Umbilical cord (tissue), 2 donors: ENCODE results near the gene OR52J3. TPM values are rescaled to one million over a fixed set of nuclear protein-coding genes. Genes with fewer than 3 reads are reported as not detected.
A peak's percentile ranks its signal among the peaks of the same experiment; 100 is the strongest.
"Not testable (repeated sequence)": the region's sequence is repeated elsewhere in the genome, so short reads cannot be mapped to it uniquely, and the experiment has no call there.

Experiments
- DNase-seq: peaks from one replicate; pipeline ENCODE4 v3.0.0-alpha.2; 2015; ENCODE audit warnings: low spot score
- total RNA-seq: library from RNA; depleted of rRNA; stranded (reverse); fragments of >200 nt; gene quantifications from one replicate; pipeline ENCODE4 v1.2.3, GENCODE V29; 2014; ENCODE audit warnings: low replicate concordance; ENCODE audit not compliant: insufficient read depth

Gene OR52J3
- 1.2 TPM for total RNA-seq

DNA sequence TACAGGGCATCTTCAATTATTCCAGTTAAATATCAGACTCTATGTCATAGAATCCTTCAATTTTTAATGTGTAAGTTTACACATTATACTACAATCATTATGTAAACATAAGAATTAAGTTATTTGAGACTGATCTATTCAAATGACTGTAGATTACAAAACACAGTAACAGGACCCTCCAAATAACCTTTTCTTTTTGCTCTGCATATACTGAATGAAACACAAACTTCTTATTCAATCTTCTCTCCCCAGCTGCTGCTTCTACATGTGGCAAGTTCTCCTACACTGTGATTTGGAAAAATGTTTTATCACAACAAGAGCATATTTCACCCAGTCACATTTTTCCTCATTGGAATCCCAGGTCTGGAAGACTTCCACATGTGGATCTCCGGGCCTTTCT, at the start of gene OR52J3:
Gene OR52J3 (plus strand): TSS at position 301 of the 400 bp plus-strand sequence. CDS start 0 bp downstream, at position 301.
- DNase-seq = no peak

DNA sequence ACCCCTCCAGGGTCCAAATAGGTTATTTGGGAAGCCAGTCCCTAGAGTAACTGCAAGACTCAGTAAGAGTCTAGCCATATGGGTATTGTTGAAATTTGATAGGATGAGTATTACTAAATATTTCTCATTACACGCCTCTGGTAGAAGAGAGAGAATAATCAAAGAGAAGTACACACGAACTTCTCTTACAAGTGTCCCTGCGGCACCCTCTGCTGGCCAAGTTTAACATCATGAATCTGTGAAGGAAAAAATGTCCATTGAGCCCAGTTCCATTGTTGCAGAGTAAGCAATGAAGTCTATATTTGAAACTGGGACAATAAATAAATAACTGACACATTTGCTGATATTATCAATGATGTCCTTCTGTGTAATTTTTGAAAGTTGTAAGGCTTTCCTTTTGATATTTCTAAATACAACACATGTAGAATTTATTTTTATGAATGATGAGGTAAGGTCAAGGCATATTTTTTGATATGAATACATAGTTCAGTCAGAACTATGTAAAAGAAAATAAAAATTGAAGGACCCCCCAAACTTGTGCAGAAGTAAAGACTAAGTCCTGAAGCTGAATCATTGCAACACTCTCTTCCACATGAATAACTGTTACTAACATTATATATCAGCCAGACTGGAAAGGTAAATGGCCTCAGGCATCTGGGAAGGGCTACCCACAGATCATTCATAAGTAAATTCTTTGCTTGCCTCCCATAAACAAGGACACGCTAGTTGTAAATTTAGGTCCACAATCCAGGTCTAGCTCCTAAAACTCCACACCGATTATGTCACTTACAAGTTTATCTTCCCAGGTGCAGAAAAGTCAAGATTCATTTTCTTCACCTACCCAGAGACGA, 41.7 kb upstream of the OR52J3 start:
- DNase-seq = peak; percentile 81

DNA sequence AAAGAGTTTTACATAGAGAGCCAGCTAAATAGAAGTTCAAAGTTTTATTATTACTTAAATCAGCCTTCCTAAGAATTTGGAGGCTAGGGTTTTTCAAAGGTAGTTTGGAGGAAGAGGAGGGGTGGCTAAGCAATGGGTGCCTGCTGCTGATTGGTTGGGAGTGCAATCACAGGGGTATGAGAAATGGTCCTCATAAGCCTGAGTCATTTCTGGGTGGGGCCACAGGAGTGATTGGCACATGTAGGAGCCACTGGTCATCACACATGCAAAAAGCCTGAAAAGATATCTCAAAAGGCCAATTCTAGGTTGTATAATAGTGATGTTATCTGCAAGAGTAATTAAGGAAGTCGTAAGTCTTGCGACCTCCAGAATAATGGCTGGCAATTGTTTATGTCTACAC, 38.8 kb upstream of the OR52J3 start:
- DNase-seq = no peak

DNA sequence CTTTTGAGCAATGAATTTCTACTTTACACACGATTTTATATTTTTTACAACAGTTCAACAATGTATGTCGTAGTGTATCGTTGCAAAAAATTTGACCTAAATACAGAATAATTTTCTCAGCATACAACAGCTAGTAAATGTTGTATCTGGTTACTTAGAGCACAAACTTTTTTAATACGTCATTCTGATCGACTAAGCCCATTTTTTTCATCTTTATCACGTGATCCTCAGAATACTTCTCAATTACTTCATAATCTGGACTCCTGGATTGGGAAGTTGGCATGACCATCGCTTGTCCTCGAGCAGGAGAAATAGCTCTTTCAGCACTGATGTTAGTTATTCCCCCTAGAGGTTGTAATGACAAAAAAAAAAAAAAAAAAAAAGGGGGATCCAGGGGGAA, 35.1 kb upstream of the OR52J3 start:
- DNase-seq = no peak

DNA sequence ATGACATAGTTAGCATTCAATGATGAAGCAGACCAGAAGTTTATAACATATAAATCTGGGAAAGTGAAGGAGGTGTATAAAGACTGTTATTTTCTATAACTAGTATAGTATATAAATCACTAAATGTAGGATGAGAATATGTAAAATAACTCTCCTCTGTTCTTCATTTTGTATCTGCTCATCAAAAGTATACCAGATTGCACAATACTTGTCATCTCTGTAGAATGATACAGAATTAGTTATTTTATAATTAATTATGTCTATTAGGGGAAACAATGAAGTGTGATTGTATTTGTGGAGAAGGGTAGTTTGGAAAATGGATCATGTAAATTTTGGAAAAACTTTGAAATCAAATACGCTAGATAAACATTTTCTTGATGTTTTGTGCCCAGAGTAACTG, 33.3 kb upstream of the OR52J3 start:
- no peak for DNase-seq

DNA sequence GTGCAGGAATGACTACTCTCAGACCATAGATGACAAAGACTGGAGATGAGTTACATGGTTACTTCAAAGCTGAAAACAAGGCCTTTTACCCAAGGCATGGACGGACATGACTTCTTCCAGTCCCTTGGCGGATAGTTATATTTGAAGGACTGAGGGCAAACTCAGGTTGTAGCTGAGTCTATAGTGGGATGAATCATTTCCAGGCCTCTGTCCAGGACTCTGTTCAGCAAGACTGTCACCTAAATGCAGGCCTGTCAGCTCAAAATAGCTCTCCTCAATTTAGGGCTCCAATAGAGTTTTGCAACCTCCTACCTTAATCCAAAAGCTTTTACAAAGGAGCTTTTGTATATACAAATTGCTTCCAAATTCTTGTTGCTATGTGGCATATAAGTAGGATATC, 24.3 kb upstream of the OR52J3 start:
- DNase-seq = no peak

DNA sequence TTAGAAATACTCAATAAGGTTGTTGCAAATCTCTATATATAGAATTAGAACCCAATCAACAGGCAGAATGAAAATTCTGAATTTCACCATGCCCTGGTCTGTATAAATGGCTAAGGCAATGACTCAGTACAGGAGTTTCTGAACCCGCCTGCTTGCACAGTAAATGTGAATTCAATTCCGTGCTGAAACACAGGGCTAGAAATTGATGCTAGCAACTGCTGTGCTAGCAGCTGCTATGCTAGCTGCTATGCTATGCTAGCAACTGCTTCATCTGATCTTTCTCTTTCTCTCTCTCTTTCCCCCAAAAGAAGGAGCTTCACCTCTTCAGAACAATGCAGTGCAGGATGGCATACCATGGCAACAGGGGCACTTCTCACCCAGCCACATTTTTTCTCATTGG, 9.7 kb upstream of the OR52J3 start:
- DNase-seq = no peak

DNA sequence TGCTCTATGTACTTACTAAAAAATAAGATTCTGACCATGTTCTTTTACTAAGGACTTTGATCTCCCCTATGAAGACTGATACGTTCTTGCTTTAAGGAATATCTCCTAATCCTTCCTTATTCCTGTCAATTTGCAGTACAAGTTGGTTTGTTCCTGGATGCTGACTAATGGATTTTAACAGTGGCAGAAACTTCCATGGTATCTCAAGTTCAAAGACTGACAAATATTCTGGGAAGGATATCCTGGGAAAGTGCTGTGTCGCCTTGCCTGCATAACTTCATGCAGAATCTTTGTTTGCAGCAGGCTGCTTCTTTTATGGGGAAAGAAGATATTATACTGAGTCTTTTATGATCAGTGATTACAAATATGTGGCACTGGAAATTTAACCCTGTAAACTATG, 8.4 kb upstream of the OR52J3 start:
- no peak for DNase-seq

DNA sequence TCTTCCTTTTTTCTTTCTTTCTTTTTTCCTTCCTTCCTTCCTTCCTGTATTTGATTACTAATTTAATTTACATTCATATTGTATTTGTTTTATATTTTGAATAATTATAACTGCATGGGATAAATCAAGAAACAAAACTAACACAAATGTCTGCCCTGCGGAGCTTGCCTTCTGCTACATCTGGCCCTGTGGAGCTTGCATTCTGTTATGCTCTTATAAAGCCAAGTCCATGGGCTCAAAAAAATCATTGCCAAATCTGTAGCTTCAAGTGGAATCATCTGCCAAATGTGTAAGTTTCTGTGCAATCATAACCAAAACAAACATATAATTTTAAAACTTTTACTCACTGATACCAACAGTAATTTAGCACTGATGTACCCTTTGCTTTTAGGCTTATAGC, 8.0 kb upstream of the OR52J3 start:
- no peak for DNase-seq

DNA sequence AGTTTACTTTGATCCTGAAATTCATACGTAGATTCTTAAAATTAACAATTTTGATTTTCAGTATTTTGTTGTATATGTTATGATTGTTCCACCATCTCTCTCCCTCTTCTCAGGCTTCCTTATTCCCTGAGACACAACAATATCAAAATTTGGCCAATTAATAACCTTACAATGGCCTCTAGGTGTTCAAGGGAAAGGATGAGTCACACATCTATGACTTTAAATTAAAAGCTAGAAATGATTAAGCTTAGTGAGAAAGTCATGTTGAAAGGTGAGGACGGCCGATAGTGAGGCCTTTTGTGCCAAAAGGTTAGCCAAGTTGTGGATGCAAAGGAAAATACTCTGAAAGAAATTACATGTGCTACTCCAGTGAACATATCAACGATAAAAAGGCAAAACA, 5.5 kb upstream of the OR52J3 start:
- DNase-seq = no peak

DNA sequence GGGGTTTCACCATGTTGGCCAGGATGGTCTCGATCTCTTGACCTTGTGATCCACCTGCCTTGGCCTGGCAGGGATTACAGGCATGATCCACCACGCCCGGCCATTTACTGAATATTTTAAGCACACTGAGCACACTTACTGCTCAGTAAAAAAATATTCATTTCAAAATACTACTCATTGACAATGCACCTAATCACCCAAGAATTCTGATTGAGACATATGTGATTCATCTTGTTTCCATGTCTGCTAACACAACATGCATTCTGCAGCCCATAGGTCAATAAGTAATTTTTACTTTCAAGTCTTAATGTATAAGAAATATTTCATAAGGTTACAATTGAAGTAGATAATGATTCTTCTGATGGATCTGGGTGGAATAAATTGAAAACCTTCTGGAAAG, 4.2 kb upstream of the OR52J3 start:
- no peak for DNase-seq

DNA sequence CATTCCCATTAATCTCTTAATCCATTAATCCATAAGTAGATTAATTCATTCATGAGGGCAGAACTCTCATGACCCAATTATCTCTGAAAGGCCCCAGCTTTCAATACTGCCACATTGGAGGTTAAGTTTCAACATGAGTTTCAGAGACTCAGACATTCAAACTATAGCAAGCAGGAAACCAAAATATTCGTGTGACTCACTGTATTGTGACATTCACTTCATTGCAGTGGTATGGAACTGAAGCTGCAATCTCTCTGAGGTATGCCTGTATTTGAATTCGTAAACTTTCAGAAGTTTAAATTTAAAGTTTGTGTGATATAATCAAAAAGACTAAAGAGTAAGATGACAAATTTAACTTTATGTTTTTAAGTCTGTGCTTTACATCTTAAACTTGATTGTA, 2.9 kb upstream of the OR52J3 start:
- DNase-seq = peak; percentile 19

DNA sequence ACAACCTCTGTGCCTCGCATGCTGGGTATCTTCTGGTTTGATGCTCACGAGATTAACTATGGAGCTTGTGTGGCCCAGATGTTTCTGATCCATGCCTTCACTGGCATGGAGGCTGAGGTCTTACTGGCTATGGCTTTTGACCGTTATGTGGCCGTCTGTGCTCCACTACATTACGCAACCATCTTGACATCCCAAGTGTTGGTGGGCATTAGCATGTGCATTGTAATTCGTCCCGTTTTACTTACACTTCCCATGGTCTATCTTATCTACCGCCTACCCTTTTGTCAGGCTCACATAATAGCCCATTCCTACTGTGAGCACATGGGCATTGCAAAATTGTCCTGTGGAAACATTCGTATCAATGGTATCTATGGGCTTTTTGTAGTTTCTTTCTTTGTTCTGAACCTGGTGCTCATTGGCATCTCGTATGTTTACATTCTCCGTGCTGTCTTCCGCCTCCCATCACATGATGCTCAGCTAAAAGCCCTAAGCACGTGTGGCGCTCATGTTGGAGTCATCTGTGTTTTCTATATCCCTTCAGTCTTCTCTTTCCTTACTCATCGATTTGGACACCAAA, 516 bp downstream of the OR52J3 start:
- no peak for DNase-seq

DNA sequence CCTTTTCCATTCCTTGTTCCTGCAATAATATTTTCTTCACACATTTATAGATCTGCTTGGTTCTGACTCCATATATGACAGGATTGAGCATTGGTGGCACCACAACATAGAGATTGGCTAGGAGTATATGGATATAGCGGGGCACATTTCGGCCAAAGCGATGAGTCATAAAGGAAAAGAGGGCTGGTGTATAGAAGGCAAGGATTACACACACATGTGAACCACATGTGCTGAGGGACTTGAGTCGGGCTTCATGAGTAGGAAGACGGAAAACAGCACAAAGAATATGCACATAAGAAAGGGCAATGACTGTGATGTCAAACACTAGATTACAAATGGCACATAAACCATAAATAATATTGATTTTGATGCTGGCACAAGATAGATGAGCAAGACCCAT, 12.4 kb downstream of the OR52J3 start:
- DNase-seq = not testable (repeated sequence)

DNA sequence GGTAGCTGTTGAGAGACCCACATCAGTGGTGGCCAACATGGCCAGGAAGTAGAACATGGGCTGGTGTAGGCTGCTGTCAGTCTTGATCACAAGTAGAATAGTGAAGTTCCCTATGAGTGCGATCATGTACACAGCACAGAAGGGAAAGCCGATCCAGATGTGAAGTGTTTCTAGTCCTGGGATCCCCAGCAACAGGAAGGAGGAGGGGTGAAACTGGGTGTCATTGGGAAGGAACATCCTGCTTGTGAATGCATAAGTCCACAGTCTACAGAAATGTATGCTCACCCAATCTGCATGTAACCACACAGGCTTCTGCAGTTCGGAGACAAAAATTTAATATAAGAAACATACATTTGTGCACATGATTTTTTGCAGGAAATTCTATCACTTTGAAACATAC, 13.1 kb downstream of the OR52J3 start, which contains the start of gene OR52E2:
Gene OR52E2 (minus strand): TSS at position 237 of the 400 bp plus-strand sequence. CDS start 0 bp downstream, at position 237.
- DNase-seq = no peak

DNA sequence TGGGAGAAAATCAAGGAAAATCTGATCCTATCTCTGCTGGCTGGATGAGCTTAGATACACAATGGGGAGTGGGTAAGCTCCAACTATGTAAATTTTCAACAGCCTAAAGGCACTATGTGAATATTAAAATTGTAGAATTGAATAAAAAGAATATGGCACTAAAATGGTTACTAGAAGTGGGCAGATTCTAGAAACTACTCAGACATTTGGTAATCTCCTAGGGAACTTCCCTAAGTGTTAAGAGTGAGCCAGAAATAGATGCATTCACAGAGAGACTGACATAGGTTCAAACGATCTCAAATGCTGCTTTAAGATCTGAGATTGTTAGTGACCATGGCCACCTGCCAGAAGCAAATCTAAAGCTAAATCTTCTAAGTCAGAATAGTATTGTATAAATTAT, 18.7 kb downstream of the OR52J3 start:
- DNase-seq = no peak

DNA sequence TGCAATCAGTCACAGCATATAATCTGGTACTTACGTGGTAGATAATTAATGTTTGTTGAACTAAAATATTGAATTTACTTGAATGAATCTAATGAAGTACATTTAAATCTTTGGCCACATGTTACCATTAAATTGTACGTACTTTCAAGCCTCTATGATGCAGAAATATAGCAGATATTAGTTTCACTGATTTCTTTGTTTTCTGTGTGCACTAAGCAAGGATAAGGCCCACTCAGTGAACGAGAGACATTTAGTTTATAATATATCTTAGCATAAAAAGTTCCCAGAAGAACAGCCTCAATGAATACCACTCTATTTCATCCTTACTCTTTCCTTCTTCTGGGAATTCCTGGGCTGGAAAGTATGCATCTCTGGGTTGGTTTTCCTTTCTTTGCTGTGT, 22.9 kb downstream of the OR52J3 start, which contains the start of gene OR52E1:
Gene OR52E1 (plus strand): TSS at position 301 of the 400 bp plus-strand sequence.
- no peak for DNase-seq

DNA sequence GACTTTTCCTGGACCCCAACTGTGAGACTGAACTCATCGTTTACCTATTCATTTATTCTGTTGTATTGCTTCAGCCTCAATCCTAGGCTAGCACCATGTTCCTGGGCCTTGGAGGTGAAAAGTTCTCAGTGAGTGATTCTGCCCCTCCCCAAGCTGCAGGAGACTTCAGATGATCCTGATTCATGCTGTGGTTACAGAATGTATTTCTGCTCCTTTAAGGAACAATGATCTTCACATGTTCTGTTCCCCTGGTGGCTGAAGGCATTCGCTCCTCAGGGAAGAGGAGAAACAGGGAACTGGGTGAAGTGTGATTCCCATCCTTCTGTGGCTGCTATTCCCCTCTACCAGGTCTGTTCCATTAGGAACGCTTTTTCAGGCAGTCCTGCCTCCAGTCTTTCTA, 25.5 kb downstream of the OR52J3 start:
- DNase-seq = no peak

DNA sequence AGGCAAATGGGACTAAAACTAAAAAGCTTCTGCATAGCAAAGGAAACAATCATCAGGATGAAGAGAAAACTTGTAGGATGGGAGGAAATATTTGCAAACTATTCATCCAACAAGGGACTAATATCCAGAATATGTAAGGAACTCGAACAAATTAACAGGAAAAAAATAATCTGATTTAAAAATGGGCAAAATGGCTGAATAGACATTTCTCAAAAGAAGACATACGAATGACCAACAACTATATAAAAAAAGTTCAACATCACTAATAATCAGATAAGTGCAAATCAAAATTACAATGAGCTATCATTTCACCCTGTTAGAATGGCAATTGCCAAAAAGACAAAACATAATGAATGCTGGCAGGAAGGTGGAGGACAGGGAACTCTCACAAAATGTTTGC, 35.1 kb downstream of the OR52J3 start:
- no peak for DNase-seq

DNA sequence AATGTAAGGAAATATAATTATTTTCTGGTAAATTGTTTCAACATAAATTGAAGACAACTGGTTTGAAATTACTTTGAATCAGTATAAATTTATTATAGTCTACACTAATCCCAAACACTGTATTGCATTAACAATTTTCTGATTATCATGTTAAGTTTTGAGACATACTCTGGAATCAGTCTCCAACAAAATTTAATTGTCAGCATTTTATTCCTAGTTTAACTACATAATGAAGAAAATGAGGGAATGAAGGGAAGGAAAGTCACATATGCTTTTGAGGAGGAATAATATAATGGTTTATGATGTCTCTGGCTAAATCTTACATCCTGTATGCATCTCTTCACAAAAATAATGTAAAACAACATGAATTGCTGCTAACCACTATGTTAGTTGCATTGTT, 37.3 kb downstream of the OR52J3 start:
- DNase-seq = no peak

DNA sequence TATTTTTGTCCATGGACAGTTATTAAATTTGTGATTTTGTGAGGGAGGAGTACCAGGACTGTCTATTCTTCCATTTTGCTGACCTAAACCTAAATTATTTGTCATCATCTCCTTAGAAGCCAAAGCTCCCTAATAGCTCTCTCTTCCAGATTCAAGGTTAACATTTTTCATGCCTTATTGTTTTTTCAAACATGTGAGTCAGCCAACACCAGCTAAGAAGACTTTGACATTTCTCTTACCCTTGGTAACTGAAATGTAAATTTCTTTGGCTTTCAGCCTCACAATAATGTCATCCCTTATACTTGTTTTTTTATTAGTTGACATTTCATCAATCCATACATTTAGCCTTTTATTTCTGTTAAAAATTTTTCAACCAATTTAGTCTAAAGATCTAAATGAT, 42.2 kb downstream of the OR52J3 start:
- no peak for DNase-seq

DNA sequence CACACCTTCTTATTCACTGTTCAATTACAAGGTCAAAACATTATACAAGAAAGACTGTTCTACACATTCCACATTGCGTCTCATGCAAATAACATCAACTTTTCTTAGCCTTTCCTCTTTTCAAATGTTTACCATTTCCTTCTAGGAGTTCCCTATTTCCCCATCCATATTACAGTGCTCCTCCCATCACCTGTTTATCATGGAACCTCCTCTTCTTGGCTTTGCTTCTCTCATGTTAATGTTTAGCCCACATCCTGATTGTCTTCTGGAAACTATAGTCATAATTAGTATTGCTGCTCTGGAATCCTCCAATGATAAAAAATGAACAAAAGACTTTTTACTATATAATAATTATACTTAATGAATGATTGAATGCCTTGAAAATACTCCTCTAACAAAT, 44.3 kb downstream of the OR52J3 start:
- no peak for DNase-seq
